AG04449 (cell line): ENCODE measurements around the gene RBSN.

Experiments
- CTCF ChIA-PET: fragments of 350-600 bp; formaldehyde crosslinking; extraction: SDS; loops from one replicate; lab custom pipeline; 2021; ENCODE audit warnings: antibody characterized with exemption; lab: Yijun Ruan, JAX
- POLR2A ChIA-PET: fragments of 400-600, 350-600 bp; formaldehyde crosslinking; extraction: SDS; loops from one replicate; lab custom pipeline; 2020; ENCODE audit warnings: antibody characterized with exemption, inconsistent platforms; lab: Yijun Ruan, JAX
- DNase-seq: peaks from one replicate; pipeline ENCODE4 v3.0.0-alpha.2; 2010; ENCODE audit warnings: low read depth, low spot score
- H3K4me3 ChIP-seq: 2 replicates; pipeline ENCODE4 v1.5.1; 2011; ENCODE audit warnings: low read depth, mild to moderate bottlenecking, control low read depth, low read length
- TF ChIP-seq, protein P1 (sequence below): IDR thresholded peaks from one replicate; pipeline ENCODE4 v1.5.1; 2011; ENCODE audit warnings: mild to moderate bottlenecking, moderate library complexity, low read length, control low read depth, inconsistent platforms; ENCODE audit not compliant: insufficient read depth; ENCODE audit errors: missing control alignments

The RBSN gene

DNA sequence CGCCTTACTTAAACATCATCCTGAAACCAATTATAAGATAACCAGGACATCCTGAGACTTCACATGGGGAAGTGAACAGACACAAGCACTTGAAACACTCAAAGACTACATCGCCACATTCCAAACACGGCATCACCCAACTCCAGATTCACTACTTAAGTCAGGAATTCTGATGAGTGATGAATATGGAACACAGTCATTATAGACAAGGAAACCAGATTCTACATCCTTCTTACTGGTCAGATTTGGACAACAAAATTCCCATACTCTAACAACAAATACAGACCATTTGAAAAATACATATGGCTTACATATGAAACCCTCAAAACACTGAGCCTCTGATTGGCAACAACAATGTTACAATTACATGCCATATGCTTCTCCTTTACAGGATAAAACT, 13.1 kb upstream of the RBSN start:
- TF ChIP-seq, protein P1, sequence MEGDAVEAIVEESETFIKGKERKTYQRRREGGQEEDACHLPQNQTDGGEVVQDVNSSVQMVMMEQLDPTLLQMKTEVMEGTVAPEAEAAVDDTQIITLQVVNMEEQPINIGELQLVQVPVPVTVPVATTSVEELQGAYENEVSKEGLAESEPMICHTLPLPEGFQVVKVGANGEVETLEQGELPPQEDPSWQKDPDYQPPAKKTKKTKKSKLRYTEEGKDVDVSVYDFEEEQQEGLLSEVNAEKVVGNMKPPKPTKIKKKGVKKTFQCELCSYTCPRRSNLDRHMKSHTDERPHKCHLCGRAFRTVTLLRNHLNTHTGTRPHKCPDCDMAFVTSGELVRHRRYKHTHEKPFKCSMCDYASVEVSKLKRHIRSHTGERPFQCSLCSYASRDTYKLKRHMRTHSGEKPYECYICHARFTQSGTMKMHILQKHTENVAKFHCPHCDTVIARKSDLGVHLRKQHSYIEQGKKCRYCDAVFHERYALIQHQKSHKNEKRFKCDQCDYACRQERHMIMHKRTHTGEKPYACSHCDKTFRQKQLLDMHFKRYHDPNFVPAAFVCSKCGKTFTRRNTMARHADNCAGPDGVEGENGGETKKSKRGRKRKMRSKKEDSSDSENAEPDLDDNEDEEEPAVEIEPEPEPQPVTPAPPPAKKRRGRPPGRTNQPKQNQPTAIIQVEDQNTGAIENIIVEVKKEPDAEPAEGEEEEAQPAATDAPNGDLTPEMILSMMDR, result no peak
- H3K4me3 ChIP-seq, result no peak overlapping the region
- ChIA-PET CTCF (interaction anchor here (1.5 kb wide), 1 partner anchor 8 kb away, joined by 5 read pairs; no protein-coding TSS in a partner anchor), POLR2A (no interaction called here)
- DNase-seq, result no peak

DNA sequence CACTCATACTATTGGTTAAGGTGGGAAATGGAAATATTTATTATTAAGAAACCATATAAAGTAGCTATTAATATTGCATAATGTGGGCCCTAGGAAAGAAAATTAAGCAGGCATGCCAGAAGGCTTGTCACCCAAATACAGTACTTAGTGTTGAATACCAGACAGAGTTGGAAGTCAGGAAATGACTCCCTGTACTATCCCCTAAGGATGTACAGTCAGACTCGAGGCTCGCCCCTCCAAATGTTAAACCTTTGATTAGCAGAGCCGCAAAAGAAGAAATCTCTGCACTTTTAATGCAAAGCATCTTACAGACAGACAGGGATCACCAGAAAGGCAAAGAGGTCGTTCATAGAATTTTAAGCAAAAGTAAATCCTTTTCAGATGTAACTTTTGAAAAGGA, 11.3 kb upstream of the RBSN start:
- TF ChIP-seq, protein P1, result no peak
- no peak overlapping the region for H3K4me3 ChIP-seq
- POLR2A ChIA-PET, result interaction anchor here (1.6 kb wide), 1 partner anchor 11 kb away, joined by 6 read pairs; the partner anchor contains the start of gene RBSN
- no peak for DNase-seq
- CTCF ChIA-PET, result interaction anchor here (1.2 to 6.8 kb wide), 9 partner anchors 7 to 183 kb away, joined by 3 to 121 read pairs (median 8); partner anchors contain the start of genes CAPN7 and RBSN

DNA sequence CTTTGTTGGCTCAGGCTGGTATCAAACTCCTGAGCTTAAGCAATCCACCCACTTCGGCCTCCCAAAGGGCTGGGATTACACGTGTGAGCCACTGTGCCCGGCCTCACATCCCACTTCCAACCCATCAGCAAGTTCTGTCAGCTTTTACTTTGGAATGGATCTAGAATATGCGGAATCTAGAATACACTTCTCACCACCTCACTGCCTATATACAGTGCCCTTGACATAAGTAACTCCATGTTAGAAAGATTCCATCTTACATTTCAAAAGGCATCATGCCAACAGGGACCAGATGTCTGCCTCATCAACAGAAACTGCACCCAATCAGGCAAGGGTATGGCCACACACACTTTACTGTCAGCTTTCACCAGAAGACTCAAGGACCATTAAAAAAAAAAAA, 9.9 kb upstream of the RBSN start:
- no peak for DNase-seq
- CTCF ChIA-PET, result interaction anchor here (0.6 to 6.8 kb wide), 30 partner anchors 8 to 704 kb away, joined by 3 to 121 read pairs (median 5); partner anchors contain the start of genes CAPN7, MRPS25 and RBSN
- POLR2A ChIA-PET, result interaction anchor here (1.6 kb wide), 1 partner anchor 10 kb away, joined by 6 read pairs; the partner anchor contains the start of gene RBSN
- H3K4me3 ChIP-seq, result no peak overlapping the region
- TF ChIP-seq, protein P1, result no peak

DNA sequence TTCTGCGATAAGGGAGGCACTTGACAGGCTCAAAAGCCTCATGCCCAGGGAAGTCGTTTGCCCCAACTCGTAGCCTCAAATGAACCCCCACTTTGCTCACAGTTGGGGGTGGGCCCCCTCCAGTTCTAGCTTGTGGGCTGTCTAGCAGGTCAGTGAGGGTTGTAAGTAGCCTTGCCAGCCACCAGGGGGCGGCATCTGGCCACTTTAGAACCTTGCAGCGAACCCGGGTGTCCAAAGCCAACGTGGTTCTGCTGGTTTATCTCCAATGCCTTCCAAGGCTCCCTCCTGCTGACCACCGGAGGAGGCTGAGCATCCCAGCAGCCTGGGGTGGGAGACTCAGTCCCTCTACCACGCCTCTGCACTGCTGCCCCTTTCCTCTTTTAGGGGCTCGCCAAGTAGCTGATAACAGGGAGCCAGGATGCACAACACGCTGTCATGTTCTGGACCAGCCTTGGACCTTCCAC, 9.2 kb upstream of the RBSN start:
- TF ChIP-seq, protein P1, result peak; percentile 86
- ChIA-PET POLR2A (no interaction called here), CTCF (interaction anchor here (0.5 to 6.8 kb wide), 28 partner anchors 9 to 1133 kb away, joined by 3 to 121 read pairs (median 6); partner anchors contain the start of genes CAPN7, MRPS25 and RBSN)
- no peak overlapping the region for H3K4me3 ChIP-seq
- no peak for DNase-seq

DNA sequence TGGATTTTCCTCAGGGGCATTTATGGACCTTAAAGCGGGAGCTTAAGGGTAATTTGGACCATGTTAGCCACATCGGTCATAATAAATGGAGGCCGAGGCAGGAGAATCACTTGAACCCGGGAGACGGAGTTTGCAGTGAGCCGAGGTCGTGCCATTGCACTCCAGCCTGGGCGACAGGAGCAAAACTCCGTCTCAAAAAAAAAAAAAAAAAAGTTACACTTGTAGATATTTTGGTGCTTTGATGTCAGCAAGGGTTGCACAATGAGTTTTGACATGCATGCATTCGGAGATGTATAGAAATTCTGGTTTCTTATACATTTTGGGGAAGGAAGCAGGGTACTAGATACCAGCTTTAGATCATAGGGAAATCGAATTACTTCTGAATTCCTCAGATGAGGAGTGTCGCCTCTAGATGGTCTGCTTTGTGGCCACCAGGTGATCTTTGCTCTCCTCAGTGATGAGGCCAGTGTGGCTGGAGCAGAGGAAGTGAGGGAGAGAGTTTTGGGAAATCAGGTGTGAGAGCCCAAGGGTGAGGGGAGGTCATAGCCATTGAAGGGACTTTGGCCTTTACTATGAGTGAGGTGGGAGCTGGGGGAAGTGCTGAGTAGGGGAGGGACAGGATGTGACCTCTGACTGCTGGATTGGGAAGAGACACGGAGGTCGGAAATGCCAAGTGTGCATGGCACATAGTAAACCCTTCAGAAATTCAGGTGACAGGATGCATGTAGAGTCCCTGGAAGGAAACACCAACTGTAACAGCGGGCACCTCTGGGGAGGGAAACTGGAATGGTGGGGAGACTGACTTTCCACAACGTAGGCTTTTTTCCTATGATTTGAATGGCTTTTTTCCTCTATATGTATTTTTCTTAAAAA, 8.4 kb upstream of the RBSN start:
- TF ChIP-seq, protein P1, result no peak
- DNase-seq, result no peak
- H3K4me3 ChIP-seq, result no peak overlapping the region
- POLR2A ChIA-PET, result no interaction called here
- CTCF ChIA-PET, result interaction anchor here (0.5 to 6.8 kb wide), 21 partner anchors 8 to 1134 kb away, joined by 3 to 121 read pairs (median 5); partner anchors contain the start of genes CAPN7, MRPS25 and RBSN
